GM12878 (cell line): ENCODE measurements around the gene BFSP1. TPM values are rescaled to one million over a fixed set of nuclear protein-coding genes. Genes with fewer than 3 reads are reported as not detected.
A peak's percentile ranks its signal among the peaks of the same experiment; 100 is the strongest.

Experiments
- ATAC-seq: fragments of 200-7000 bp; cut with Tn5 transposase; 3 replicates; pipeline ENCODE4 v1.9.1; 2020; ENCODE audit warnings: mild to moderate bottlenecking, moderate library complexity
- BruUV-seq: library from RNA; stranded (reverse); fragments of 400-500 nt; replicated peaks from 2 replicates; lab custom pipeline; 2021; lab: Mats Ljungman, UMichigan
- CTCF ChIA-PET: fragments of 300-600 bp; sonication (Branson Sonifier 250); formaldehyde crosslinking; extraction: SDS; loops from one replicate; lab custom pipeline; 2021; ENCODE audit warnings: inconsistent platforms; lab: Yijun Ruan, JAX
- POLR2A ChIA-PET: fragments of 350-600 bp; formaldehyde crosslinking; extraction: SDS; loops from one replicate; lab custom pipeline; 2021; ENCODE audit warnings: inconsistent platforms; lab: Charles Lee
- RAD21 ChIA-PET: fragments of 300-600 bp; sonication (Branson Sonifier 250); formaldehyde crosslinking; loops from one replicate; lab custom pipeline; 2023; ENCODE audit warnings: antibody characterized with exemption; ENCODE audit not compliant: unreplicated experiment; lab: Charles Lee
- SMC1A ChIA-PET: fragments of 300-600 bp; sonication (Branson Sonifier 250); formaldehyde crosslinking; loops from one replicate; lab custom pipeline; 2023; ENCODE audit not compliant: unreplicated experiment, uncharacterized antibody; lab: Charles Lee
- DNase-seq: peaks from one replicate; pipeline ENCODE4 v3.0.0-alpha.2; 2011; ENCODE audit warnings: low read depth, low spot score
- FAIRE-seq: peaks from 3 replicates; lab custom pipeline; 2011; peaks lifted over from hg19 to GRCh38; lab: Jason Lieb, UNC
- H2AFZ ChIP-seq: 2 replicates; pipeline ENCODE4 v1.6.0; 2011; ENCODE audit warnings: low read depth, low read length, control low read depth; ENCODE audit not compliant: control insufficient read depth
- H3K27ac ChIP-seq: 2 replicates; pipeline ENCODE4 v1.5.1; 2011; ENCODE audit warnings: control low read depth; ENCODE audit not compliant: control insufficient read depth, insufficient read depth
- H3K27me3 ChIP-seq, 2 experiments: replicated peaks in 1 of 2; 2 replicates each; pipeline versions ENCODE4 v1.6.0 to v1.6.1; 2011; ENCODE audit warnings: low read length in 1 of 2; ENCODE audit not compliant: control insufficient read depth in 2 of 2, insufficient read depth in 2 of 2
- H3K36me3 ChIP-seq, 2 experiments: 2 replicates each; pipeline ENCODE4 v1.5.1; 2011; ENCODE audit warnings: low read length in 1 of 2; ENCODE audit not compliant: control insufficient read depth in 2 of 2, insufficient read depth in 2 of 2
- H3K4me1 ChIP-seq: 2 replicates; pipeline ENCODE4 v1.6.1; 2011; ENCODE audit warnings: mild to moderate bottlenecking, low read length, moderate library complexity, mixed read lengths; ENCODE audit not compliant: control insufficient read depth, insufficient read depth
- H3K4me2 ChIP-seq: 2 replicates; pipeline ENCODE4 v1.6.0; 2011; ENCODE audit warnings: control low read depth; ENCODE audit not compliant: control insufficient read depth, insufficient read depth
- H3K4me3 ChIP-seq: fragments of 200-600 bp; sonication (generic); 2 replicates; pipeline ENCODE4 v1.5.1; 2016
- H3K79me2 ChIP-seq: 2 replicates; pipeline ENCODE4 v1.6.0; 2011; ENCODE audit warnings: low read length; ENCODE audit not compliant: control insufficient read depth, insufficient read depth
- H3K9ac ChIP-seq: 2 replicates; pipeline ENCODE4 v1.8.0; 2011; ENCODE audit warnings: low read length, control low read depth, mixed read lengths; ENCODE audit not compliant: control insufficient read depth, insufficient read depth
- H3K9me3 ChIP-seq: replicated peaks from 3 replicates; pipeline ENCODE4 v1.5.1; 2011; ENCODE audit warnings: mild to moderate bottlenecking, low read length; ENCODE audit not compliant: control insufficient read depth, insufficient read depth
- H4K20me1 ChIP-seq: 2 replicates; pipeline ENCODE4 v1.6.0; 2011; ENCODE audit not compliant: control insufficient read depth, insufficient read depth
- ASH2L ChIP-seq: fragments of 300-600, 200-600 bp; sonication (generic); IDR thresholded peaks from 2 replicates; pipeline ENCODE4 v1.6.1; 2017; ENCODE audit warnings: low read depth, mild to moderate bottlenecking, borderline replicate concordance
- ATF7 ChIP-seq: fragments of 450-650 bp; IDR thresholded peaks from 2 replicates; pipeline ENCODE4 v1.6.1; 2016; ENCODE audit warnings: low read depth, mild to moderate bottlenecking
- BHLHE40 ChIP-seq, 2 experiments: fragments of 450-650 bp in 1 of 2; IDR thresholded peaks; 2 replicates each; pipeline ENCODE4 v1.6.1; 2011 to 2017; ENCODE audit warnings: low read depth in 2 of 2, borderline replicate concordance in 1 of 2, improper control_type of control experiment in 1 of 2, low read length in 1 of 2, mild to moderate bottlenecking in 1 of 2
- CBX3 ChIP-seq: fragments of 200-600 bp; sonication (generic); IDR thresholded peaks from 2 replicates; pipeline ENCODE4 v1.6.1; 2016; ENCODE audit warnings: low read depth, borderline replicate concordance
- CHD4 ChIP-seq: fragments of 200-600 bp; sonication (generic); IDR thresholded peaks from 2 replicates; pipeline ENCODE4 v1.6.1; 2016; ENCODE audit warnings: mild to moderate bottlenecking
- EED ChIP-seq: sonication (generic); IDR thresholded peaks from 2 replicates; pipeline ENCODE4 v1.6.1; 2016; ENCODE audit warnings: antibody characterized with exemption, low read depth
- GATAD2B ChIP-seq: fragments of 450-650 bp; conservative IDR thresholded peaks from 2 replicates; pipeline ENCODE4 v1.6.1; 2017; ENCODE audit warnings: low read depth, mild to moderate bottlenecking, moderate library complexity
- HDAC2 ChIP-seq: fragments of 200-600 bp; sonication (generic); IDR thresholded peaks from 2 replicates; pipeline ENCODE4 v1.6.1; 2017
- IKZF2 ChIP-seq, 2 experiments: fragments of 450-650 bp; IDR thresholded peaks; 2 replicates each; pipeline ENCODE4 v1.6.1; 2017; ENCODE audit warnings: mild to moderate bottlenecking in 2 of 2, moderate library complexity in 2 of 2
- MTA3 ChIP-seq: IDR thresholded peaks from 2 replicates; pipeline ENCODE4 v1.6.1; 2012; ENCODE audit warnings: low read length, inconsistent platforms, borderline replicate concordance
- NR2F1 ChIP-seq: fragments of 450-650 bp; conservative IDR thresholded peaks from 2 replicates; pipeline ENCODE4 v1.6.1; 2017; ENCODE audit warnings: mild to moderate bottlenecking
- PML ChIP-seq: IDR thresholded peaks from 2 replicates; pipeline ENCODE4 v1.6.1; 2012; ENCODE audit warnings: low read length, inconsistent platforms
- POU2F2 ChIP-seq: IDR thresholded peaks from 3 replicates; pipeline ENCODE4 v1.6.1; 2011; ENCODE audit warnings: low read depth, mild to moderate bottlenecking, low read length, borderline replicate concordance
- RCOR1 ChIP-seq: conservative IDR thresholded peaks from 2 replicates; pipeline ENCODE4 v1.6.1; 2012; ENCODE audit warnings: low read depth, low read length, improper control_type of control experiment
- RFX5 ChIP-seq: IDR thresholded peaks from 2 replicates; pipeline ENCODE4 v1.6.1; 2011; ENCODE audit warnings: low read depth, low read length, improper control_type of control experiment
- SIN3A ChIP-seq: IDR thresholded peaks from 2 replicates; pipeline ENCODE4 v1.6.1; 2012; ENCODE audit warnings: low read depth, low read length, improper control_type of control experiment
- ZNF384 ChIP-seq: IDR thresholded peaks from 2 replicates; pipeline ENCODE4 v1.6.1; 2012; ENCODE audit warnings: low read depth, mild to moderate bottlenecking, low read length, improper control_type of control experiment, borderline replicate concordance
- ZZZ3 ChIP-seq: IDR thresholded peaks from 2 replicates; pipeline ENCODE4 v1.6.1; 2011; ENCODE audit warnings: low read depth; ENCODE audit not compliant: control insufficient read depth, insufficient read length
- WGBS: methylation state at CpG from one replicate; pipeline ENCODE4 v1.1.6; 2016; ENCODE audit warnings: low lambda C conversion rate; ENCODE audit not compliant: insufficient replicate concordance, insufficient coverage; ENCODE audit errors: missing lambda C conversion rate; 5-methylcytosine and 5-hydroxymethylcytosine counted together
- in situ Hi-C: fragments of 300-500 bp; cut with MboI; formaldehyde crosslinking; loops from 9 replicates; pipeline ENCODE4 v1.14.3; 2018; ENCODE audit warnings: mixed read lengths
- intact Hi-C: fragments of 100-400 bp; cut with micrococcal nuclease; formaldehyde crosslinking; loops from one replicate; pipeline ENCODE4 v1.14.2; 2022; ENCODE audit not compliant: unreplicated experiment
- polyA plus RNA-seq, 11 experiments: library from polyadenylated mRNA; depleted of rRNA in 4 of 11; unstranded in 6 of 11; stranded (reverse) in 5 of 11; fragments of >200 nt; fragmentation: Nextera tagmentation in 4 of 11; fragmentation: Illumina TruSeq in 1 of 11; extraction: Ambion mirVana in 4 of 11; extraction: Trizol in 1 of 11; gene quantifications; 1 replicate in 1 of 11; 2 replicates in 10 of 11; pipeline versions ENCODE4 v1.2.1 to v1.2.3, GENCODE V29; 2011 to 2016; ENCODE audit warnings: inconsistent platforms in 2 of 11, missing spikeins in 2 of 11, low read depth in 1 of 11
- total RNA-seq, 4 experiments: library from RNA; depleted of rRNA in 3 of 4; stranded (reverse); fragments of >200 nt in 3 of 4; fragmentation: Illumina TruSeq in 1 of 4; extraction: Trizol in 1 of 4; gene quantifications; 2 replicates each; pipeline versions ENCODE4 v1.2.1 to v1.2.3, GENCODE V29; 2013 to 2021
- TF ChIP-seq, protein P1 (sequence below): IDR thresholded peaks from 2 replicates; pipeline ENCODE4 v1.6.1; 2012; ENCODE audit warnings: low read depth, low read length, improper control_type of control experiment
- TF ChIP-seq, protein P2 (sequence below): IDR thresholded peaks from 2 replicates; pipeline ENCODE4 v1.6.1; 2012; ENCODE audit warnings: improper control_type of control experiment, low read depth, low read length; ENCODE audit not compliant: insufficient replicate concordance

BFSP1 gene
- total and polyA plus RNA-seq, 10 of the 15 experiments (the other 5 are each of a cell fraction or from before 2014, with no cell fraction given), result 0.06 to 0.22 (median 0.11) TPM; not detected in 3

DNA sequence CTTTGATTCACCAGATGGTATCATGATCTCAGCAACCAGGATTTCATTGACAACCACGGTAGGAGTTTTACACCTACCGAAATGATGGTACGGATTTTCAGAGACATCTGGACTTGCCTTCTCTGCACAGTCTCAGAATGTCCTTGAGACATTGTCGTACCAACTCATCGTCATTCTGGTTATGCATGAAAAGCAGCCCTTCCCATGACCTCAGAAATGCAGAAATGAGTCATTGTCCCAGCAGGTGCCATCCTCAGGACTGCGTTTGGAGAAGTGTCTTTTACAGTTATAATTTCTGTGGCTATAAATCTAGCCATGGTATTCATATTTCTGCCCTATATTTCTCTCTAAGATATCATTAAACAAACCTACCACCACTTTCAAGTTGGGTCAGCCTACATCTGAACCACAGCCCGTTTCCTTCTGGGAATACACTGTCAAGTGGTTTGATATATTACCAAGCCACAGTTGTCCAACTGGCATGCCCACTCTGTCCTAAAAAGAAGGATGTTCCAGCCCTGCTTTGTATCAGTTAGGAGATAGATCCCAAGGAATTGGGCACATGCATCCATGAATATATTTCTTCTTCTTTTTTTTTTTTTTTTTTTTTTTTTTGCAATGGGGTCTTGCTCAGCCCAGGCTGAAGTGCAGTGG lies 7.5 kb upstream of the BFSP1 start:
- Histone ChIP-seq H3K27ac (no peak overlapping the region), H2AFZ (no peak overlapping the region), H3K9ac (no peak overlapping the region), H3K27me3 (no peaks in the 10 kb centered on the region), H3K36me3 (no peaks in the 10 kb centered on the region), H3K4me2 (no peak overlapping the region), H3K4me1 (peaks cover 6% of the 10 kb centered on the region), H4K20me1 (no peaks in the 10 kb centered on the region), H3K79me2 (no peaks in the 10 kb centered on the region), H3K9me3 (no peaks in the 10 kb centered on the region), H3K4me3 (no peak overlapping the region)
- CTCF ChIA-PET, result interaction anchor here (0.6 to 2.2 kb wide), 5 partner anchors 27 to 508 kb away, joined by 3 to 10 read pairs (median 4); no protein-coding TSS in a partner anchor
- no TSS peak for BruUV-seq
- POLR2A ChIA-PET, result interaction anchor here (0.6 kb wide), 1 partner anchor 1038 kb away, joined by 3 read pairs; no protein-coding TSS in a partner anchor
- ATAC-seq (peak; percentile 76), DNase-seq (peak; percentile 21), FAIRE-seq (peak; percentile 64)
- intact Hi-C loops (no loop called here), in situ Hi-C loops (loop anchor here (5.0 kb wide), 3 partner anchors 79 to 459 kb away; no protein-coding TSS in a partner anchor)
- RAD21 ChIA-PET, result no interaction called here
- 0% methylated on average over 7 of the region's 7 CpGs for WGBS
- SMC1A ChIA-PET, result interaction anchor here (1.0 kb wide), 1 partner anchor 737 kb away, joined by 3 read pairs; no protein-coding TSS in a partner anchor
- TF ChIP-seq EED (peak; percentile 87), CBX3 (no peak), PML (no peak), SIN3A (no peak), BHLHE40 (IDR thresholded peaks at IDR 0.05; ENCODE audit: borderline replicate concordance in 1 of 2, low read depth in 2 of 2, low read length in 1 of 2) (no peak), CHD4 (no peak), MTA3 (no peak), POU2F2 (no peak), HDAC2 (no peak), ASH2L (no peak), ZNF384 (no peak), RCOR1 (no peak), RFX5 (no peak), NR2F1 (no peak), IKZF2 (IDR thresholded peaks at IDR 0.05) (peak; percentile 31 to 42; a peak in 2 of 4 replicates), ZZZ3 (no peak), ATF7 (no peak), GATAD2B (no peak)
- TF ChIP-seq, protein P1, sequence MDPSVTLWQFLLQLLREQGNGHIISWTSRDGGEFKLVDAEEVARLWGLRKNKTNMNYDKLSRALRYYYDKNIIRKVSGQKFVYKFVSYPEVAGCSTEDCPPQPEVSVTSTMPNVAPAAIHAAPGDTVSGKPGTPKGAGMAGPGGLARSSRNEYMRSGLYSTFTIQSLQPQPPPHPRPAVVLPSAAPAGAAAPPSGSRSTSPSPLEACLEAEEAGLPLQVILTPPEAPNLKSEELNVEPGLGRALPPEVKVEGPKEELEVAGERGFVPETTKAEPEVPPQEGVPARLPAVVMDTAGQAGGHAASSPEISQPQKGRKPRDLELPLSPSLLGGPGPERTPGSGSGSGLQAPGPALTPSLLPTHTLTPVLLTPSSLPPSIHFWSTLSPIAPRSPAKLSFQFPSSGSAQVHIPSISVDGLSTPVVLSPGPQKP, result no peak
- TF ChIP-seq, protein P2, sequence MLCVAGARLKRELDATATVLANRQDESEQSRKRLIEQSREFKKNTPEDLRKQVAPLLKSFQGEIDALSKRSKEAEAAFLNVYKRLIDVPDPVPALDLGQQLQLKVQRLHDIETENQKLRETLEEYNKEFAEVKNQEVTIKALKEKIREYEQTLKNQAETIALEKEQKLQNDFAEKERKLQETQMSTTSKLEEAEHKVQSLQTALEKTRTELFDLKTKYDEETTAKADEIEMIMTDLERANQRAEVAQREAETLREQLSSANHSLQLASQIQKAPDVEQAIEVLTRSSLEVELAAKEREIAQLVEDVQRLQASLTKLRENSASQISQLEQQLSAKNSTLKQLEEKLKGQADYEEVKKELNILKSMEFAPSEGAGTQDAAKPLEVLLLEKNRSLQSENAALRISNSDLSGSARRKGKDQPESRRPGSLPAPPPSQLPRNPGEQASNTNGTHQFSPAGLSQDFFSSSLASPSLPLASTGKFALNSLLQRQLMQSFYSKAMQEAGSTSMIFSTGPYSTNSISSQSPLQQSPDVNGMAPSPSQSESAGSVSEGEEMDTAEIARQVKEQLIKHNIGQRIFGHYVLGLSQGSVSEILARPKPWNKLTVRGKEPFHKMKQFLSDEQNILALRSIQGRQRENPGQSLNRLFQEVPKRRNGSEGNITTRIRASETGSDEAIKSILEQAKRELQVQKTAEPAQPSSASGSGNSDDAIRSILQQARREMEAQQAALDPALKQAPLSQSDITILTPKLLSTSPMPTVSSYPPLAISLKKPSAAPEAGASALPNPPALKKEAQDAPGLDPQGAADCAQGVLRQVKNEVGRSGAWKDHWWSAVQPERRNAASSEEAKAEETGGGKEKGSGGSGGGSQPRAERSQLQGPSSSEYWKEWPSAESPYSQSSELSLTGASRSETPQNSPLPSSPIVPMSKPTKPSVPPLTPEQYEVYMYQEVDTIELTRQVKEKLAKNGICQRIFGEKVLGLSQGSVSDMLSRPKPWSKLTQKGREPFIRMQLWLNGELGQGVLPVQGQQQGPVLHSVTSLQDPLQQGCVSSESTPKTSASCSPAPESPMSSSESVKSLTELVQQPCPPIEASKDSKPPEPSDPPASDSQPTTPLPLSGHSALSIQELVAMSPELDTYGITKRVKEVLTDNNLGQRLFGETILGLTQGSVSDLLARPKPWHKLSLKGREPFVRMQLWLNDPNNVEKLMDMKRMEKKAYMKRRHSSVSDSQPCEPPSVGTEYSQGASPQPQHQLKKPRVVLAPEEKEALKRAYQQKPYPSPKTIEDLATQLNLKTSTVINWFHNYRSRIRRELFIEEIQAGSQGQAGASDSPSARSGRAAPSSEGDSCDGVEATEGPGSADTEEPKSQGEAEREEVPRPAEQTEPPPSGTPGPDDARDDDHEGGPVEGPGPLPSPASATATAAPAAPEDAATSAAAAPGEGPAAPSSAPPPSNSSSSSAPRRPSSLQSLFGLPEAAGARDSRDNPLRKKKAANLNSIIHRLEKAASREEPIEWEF, result no peak
